HepG2 (cell line): ENCODE data around the gene RAC3. TPM values are rescaled to one million over a fixed set of nuclear protein-coding genes. Genes with fewer than 3 reads are reported as not detected.
A peak's percentile ranks its signal among the peaks of the same experiment; 100 is the strongest.

Experiments used
- CSRNP2 ChIP-seq: sonication (generic); formaldehyde crosslinking; conservative IDR thresholded peaks from 2 replicates; pipeline ENCODE4 v1.8.0; 2022; ENCODE audit warnings: low read depth, missing genetic modification reagents
- E2F1 ChIP-seq: sonication (generic); formaldehyde crosslinking; IDR thresholded peaks from 2 replicates; pipeline ENCODE4 v1.5.0; 2020; ENCODE audit warnings: missing genetic modification reagents
- GLI4 ChIP-seq: sonication (generic); formaldehyde crosslinking; IDR thresholded peaks from 2 replicates; pipeline ENCODE4 v1.5.1; 2020; ENCODE audit warnings: missing genetic modification reagents, mild to moderate bottlenecking, moderate library complexity, borderline replicate concordance
- HES4 ChIP-seq: sonication (generic); formaldehyde crosslinking; IDR thresholded peaks from 2 replicates; pipeline ENCODE4 v1.9.0; 2021; ENCODE audit warnings: mild to moderate bottlenecking, missing genetic modification reagents, borderline replicate concordance
- HHEX ChIP-seq: IDR thresholded peaks from 2 replicates; pipeline ENCODE4 v1.6.1; 2016; ENCODE audit warnings: control low read depth
- KDM5B ChIP-seq: sonication (generic); formaldehyde crosslinking; IDR thresholded peaks from 2 replicates; pipeline ENCODE4 v1.4.0; 2020; ENCODE audit warnings: missing genetic modification reagents, mild to moderate bottlenecking, borderline replicate concordance
- MXI1 ChIP-seq: IDR thresholded peaks from 3 replicates; pipeline ENCODE4 v1.6.1; 2012; ENCODE audit warnings: low read depth, low read length, inconsistent platforms, borderline replicate concordance
- RBM22 ChIP-seq: fragments of 200-400 bp; formaldehyde crosslinking; optimal IDR thresholded peaks from 2 replicates; pipeline ENCODE3; 2017; ENCODE audit warnings: mild to moderate bottlenecking, low read length, moderate library complexity
- ZBTB33 ChIP-seq: sonication (generic); formaldehyde crosslinking; IDR thresholded peaks from 2 replicates; pipeline ENCODE4 v1.4.0; 2020; ENCODE audit warnings: missing genetic modification reagents
- ZC3H13 ChIP-seq: sonication (generic); formaldehyde crosslinking; IDR thresholded peaks from 2 replicates; pipeline ENCODE4 v1.8.1; 2023; ENCODE audit warnings: mild to moderate bottlenecking, missing genetic modification reagents, moderate library complexity
- ZNF550 ChIP-seq: sonication (generic); formaldehyde crosslinking; IDR thresholded peaks from 2 replicates; pipeline ENCODE4 v1.4.0; 2020; ENCODE audit warnings: mild to moderate bottlenecking, missing genetic modification reagents, borderline replicate concordance
- ZNF839 ChIP-seq: sonication (generic); formaldehyde crosslinking; IDR thresholded peaks from 2 replicates; pipeline ENCODE4 v1.4.0; 2020; ENCODE audit warnings: missing genetic modification reagents, mild to moderate bottlenecking, borderline replicate concordance
- polyA plus RNA-seq, 8 experiments: library from polyadenylated mRNA; depleted of rRNA in 3 of 8; stranded (reverse) in 7 of 8; unstranded in 1 of 8; fragments of >200 nt; fragmentation: Illumina TruSeq in 4 of 8; extraction: Trizol in 4 of 8; gene quantifications; 2 replicates each; pipeline versions ENCODE4 v1.2.1 to v1.2.3, GENCODE V29; 2011 to 2016; ENCODE audit warnings: low read depth in 4 of 8, missing spikeins in 1 of 8, mixed read lengths in 1 of 8; ENCODE audit not compliant: insufficient read depth in 1 of 8
- total RNA-seq, 5 experiments: library from RNA; depleted of rRNA; stranded (reverse); fragments of >200 nt; fragmentation: Illumina TruSeq; extraction: Trizol; gene quantifications; 2 replicates each; pipeline ENCODE4 v1.2.3, GENCODE V29; 2016; ENCODE audit warnings: low read depth in 1 of 5
- TF ChIP-seq, protein P1 (sequence below): sonication (generic); formaldehyde crosslinking; IDR thresholded peaks from 2 replicates; pipeline ENCODE4 v1.8.1; 2023; ENCODE audit warnings: mild to moderate bottlenecking, moderate library complexity, missing genetic modification reagents
- TF ChIP-seq, protein P2 (sequence below): sonication (generic); formaldehyde crosslinking; conservative IDR thresholded peaks from 2 replicates; pipeline ENCODE4 v1.8.0; 2022; ENCODE audit warnings: missing genetic modification reagents
- TF ChIP-seq, protein P3 (sequence below): sonication (generic); formaldehyde crosslinking; IDR thresholded peaks from 2 replicates; pipeline ENCODE4 v1.5.0; 2020; ENCODE audit warnings: mild to moderate bottlenecking, missing genetic modification reagents
- TF ChIP-seq, protein P4 (sequence below): sonication (generic); formaldehyde crosslinking; IDR thresholded peaks from 2 replicates; pipeline ENCODE4 v1.4.0; 2020; ENCODE audit warnings: mild to moderate bottlenecking, missing genetic modification reagents

The RAC3 gene
- total and polyA plus RNA-seq, 2 of the 13 experiments (the other 11 are each of a cell fraction or from before 2014, with no cell fraction given), result 10.5 to 21.3 TPM

DNA sequence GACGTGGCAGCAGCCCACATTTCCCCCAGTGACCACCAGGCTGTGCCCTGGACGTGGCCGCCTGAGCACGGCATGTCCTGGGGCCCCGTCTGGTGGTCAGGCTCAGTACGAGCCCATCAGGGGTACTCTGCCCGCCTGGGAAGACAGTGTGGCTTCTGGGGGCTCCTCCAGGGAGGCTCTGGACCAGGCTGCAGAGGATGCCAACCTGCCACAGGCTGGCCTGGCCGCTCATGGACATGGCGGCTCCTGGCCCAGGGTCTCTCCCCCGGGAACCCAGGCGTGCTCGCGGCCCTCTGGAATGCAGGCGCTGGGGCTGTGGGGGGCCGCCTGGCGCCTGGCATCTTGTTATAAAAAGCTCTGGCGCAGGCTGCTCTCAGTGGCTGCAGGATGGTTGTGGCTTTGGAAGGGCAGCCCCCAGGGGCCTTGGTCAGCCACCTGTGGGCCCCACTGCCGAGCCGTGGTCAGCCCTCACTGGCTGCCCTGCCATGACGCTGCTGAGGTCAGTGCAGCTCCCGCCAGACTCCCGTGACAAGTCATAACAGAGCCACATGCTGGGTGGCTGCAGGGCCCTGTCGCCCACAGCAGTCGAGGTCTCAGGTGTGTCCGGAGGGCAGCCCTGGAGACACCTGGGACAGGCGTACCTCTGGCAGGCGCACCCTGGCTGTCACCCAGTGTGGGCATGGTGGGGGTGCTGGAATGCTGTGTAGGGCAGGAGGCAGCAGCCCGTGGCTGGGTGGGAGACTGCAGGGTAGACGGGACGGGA is 23.8 kb upstream of the RAC3 start (continued):
- TF ChIP-seq CSRNP2 (CRISPR knock-in tag), result no peak
- peak; percentile 53 for TF ChIP-seq ZC3H13 (CRISPR knock-in tag)
- TF ChIP-seq KDM5B (CRISPR knock-in tag), result no peak; the same call in 1 of the 2 replicates
- TF ChIP-seq ZNF550 (CRISPR knock-in tag), result no peak
- no peak for TF ChIP-seq HES4
- TF ChIP-seq MXI1, result no peak
- TF ChIP-seq, protein P1, sequence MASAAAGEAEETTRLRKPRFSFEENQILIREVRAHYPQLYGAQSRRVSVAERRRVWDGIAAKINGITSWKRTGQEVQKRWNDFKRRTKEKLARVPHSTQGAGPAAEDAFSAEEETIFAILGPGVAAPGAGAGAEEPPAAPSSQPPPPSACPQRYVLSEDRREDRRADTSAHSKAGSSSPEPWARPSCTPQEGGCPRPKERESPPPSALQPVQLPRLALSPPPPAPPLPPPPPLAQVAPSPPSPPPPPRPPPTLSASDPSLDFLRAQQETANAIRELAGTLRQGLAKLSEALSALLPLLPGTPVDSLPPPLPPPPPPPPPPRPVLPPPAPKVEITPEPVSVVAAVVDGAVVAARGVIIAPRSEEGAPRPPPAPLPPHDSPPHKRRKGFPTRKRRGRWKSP (CRISPR knock-in tag), result no peak
- TF ChIP-seq, protein P2, sequence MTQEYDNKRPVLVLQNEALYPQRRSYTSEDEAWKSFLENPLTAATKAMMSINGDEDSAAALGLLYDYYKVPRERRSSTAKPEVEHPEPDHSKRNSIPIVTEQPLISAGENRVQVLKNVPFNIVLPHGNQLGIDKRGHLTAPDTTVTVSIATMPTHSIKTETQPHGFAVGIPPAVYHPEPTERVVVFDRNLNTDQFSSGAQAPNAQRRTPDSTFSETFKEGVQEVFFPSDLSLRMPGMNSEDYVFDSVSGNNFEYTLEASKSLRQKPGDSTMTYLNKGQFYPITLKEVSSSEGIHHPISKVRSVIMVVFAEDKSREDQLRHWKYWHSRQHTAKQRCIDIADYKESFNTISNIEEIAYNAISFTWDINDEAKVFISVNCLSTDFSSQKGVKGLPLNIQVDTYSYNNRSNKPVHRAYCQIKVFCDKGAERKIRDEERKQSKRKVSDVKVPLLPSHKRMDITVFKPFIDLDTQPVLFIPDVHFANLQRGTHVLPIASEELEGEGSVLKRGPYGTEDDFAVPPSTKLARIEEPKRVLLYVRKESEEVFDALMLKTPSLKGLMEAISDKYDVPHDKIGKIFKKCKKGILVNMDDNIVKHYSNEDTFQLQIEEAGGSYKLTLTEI (CRISPR knock-in tag), result no peak
- TF ChIP-seq, protein P3, sequence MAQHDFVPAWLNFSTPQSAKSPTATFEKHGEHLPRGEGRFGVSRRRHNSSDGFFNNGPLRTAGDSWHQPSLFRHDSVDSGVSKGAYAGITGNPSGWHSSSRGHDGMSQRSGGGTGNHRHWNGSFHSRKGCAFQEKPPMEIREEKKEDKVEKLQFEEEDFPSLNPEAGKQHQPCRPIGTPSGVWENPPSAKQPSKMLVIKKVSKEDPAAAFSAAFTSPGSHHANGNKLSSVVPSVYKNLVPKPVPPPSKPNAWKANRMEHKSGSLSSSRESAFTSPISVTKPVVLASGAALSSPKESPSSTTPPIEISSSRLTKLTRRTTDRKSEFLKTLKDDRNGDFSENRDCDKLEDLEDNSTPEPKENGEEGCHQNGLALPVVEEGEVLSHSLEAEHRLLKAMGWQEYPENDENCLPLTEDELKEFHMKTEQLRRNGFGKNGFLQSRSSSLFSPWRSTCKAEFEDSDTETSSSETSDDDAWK, result no peak
- no peak; the same call in 1 of the 2 replicates for TF ChIP-seq ZBTB33
- no peak for TF ChIP-seq ZNF839 (CRISPR knock-in tag)
- no peak for TF ChIP-seq HHEX
- TF ChIP-seq RBM22, result peak; percentile 71
- TF ChIP-seq, protein P4, sequence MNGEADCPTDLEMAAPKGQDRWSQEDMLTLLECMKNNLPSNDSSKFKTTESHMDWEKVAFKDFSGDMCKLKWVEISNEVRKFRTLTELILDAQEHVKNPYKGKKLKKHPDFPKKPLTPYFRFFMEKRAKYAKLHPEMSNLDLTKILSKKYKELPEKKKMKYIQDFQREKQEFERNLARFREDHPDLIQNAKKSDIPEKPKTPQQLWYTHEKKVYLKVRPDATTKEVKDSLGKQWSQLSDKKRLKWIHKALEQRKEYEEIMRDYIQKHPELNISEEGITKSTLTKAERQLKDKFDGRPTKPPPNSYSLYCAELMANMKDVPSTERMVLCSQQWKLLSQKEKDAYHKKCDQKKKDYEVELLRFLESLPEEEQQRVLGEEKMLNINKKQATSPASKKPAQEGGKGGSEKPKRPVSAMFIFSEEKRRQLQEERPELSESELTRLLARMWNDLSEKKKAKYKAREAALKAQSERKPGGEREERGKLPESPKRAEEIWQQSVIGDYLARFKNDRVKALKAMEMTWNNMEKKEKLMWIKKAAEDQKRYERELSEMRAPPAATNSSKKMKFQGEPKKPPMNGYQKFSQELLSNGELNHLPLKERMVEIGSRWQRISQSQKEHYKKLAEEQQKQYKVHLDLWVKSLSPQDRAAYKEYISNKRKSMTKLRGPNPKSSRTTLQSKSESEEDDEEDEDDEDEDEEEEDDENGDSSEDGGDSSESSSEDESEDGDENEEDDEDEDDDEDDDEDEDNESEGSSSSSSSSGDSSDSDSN (CRISPR knock-in tag), result peak; percentile 13; the same call in 1 of the 2 replicates
- TF ChIP-seq E2F1 (CRISPR knock-in tag), result no peak
- TF ChIP-seq GLI4 (CRISPR knock-in tag), result no peak
